ENCODE results near the gene NR3C2. TPM values are rescaled to one million over a fixed set of nuclear protein-coding genes. Genes with fewer than 3 reads are reported as not detected.

The NR3C2 gene
- total RNA-seq, 1 donor from 2014 or later = 0.54 TPM

DNA sequence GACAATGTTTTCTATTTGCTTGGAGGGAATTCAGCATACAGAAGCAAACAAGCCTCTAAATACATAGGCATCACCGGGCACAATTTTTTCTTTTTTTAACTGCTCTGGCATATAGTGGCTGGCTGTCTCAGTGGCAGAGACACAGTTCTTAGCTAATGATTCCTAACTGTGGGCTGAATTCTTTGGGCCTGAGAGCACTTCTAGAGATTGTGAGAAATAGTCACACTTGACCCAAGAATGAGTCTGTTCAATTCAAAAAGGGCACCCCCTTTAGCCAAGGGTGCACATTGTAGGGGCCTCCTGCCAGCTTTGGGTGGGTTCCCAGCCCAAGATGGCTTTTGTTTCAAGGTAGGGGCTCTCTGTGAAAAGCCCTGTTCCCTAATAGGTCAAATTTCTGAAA, 364.6 kb downstream of the NR3C2 start:
- Mint-ChIP-seq H3K4me1 (ENCODE audit: unreplicated experiment) (no peaks in the 10 kb centered on the region), H3K9me3 (ENCODE audit: unreplicated experiment) (peaks cover 6% of the 10 kb centered on the region), H3K36me3 (ENCODE audit: low read depth, unreplicated experiment) (peaks cover 27% of the 10 kb centered on the region), H3K27ac (ENCODE audit: unreplicated experiment) (no peak overlapping the region), H3K27me3 (ENCODE audit: unreplicated experiment) (peaks cover 9% of the 10 kb centered on the region), H3K4me3 (ENCODE audit: unreplicated experiment) (no peak overlapping the region)
- TF ChIP-seq, protein P1, sequence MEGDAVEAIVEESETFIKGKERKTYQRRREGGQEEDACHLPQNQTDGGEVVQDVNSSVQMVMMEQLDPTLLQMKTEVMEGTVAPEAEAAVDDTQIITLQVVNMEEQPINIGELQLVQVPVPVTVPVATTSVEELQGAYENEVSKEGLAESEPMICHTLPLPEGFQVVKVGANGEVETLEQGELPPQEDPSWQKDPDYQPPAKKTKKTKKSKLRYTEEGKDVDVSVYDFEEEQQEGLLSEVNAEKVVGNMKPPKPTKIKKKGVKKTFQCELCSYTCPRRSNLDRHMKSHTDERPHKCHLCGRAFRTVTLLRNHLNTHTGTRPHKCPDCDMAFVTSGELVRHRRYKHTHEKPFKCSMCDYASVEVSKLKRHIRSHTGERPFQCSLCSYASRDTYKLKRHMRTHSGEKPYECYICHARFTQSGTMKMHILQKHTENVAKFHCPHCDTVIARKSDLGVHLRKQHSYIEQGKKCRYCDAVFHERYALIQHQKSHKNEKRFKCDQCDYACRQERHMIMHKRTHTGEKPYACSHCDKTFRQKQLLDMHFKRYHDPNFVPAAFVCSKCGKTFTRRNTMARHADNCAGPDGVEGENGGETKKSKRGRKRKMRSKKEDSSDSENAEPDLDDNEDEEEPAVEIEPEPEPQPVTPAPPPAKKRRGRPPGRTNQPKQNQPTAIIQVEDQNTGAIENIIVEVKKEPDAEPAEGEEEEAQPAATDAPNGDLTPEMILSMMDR (IDR thresholded peaks at IDR 0.05; ENCODE audit: unreplicated experiment) = no peak
- DNase-seq (ENCODE audit: low spot score) = no peak

DNA sequence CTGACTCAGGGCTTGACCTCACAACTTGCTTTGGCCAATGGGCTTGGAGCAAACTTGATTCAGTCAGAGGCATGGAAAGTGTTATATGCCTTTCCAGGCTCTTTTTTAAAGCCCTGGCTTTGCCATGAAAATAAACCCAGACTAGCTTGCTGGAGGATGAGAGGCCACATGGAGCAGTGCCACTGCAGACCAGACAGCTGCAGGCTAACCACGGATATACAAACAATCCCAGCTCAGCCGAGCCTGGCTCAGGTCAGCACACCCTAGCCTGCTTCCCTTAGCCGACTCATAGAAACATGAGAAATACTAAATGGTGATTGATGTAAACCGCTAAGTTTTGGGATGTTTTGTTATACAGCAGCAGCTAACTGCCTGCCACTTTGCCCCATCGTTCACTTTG, 365.2 kb downstream of the NR3C2 start:
- Mint-ChIP-seq H3K27me3 (ENCODE audit: unreplicated experiment) (peaks cover 9% of the 10 kb centered on the region), H3K9me3 (ENCODE audit: unreplicated experiment) (peaks cover 6% of the 10 kb centered on the region), H3K27ac (ENCODE audit: unreplicated experiment) (no peak overlapping the region), H3K4me1 (ENCODE audit: unreplicated experiment) (no peaks in the 10 kb centered on the region), H3K4me3 (ENCODE audit: unreplicated experiment) (no peak overlapping the region), H3K36me3 (ENCODE audit: low read depth, unreplicated experiment) (peaks cover 27% of the 10 kb centered on the region)
- TF ChIP-seq, protein P1 (IDR thresholded peaks at IDR 0.05; ENCODE audit: unreplicated experiment) = no peak
- DNase-seq (ENCODE audit: low spot score) = no peak

DNA sequence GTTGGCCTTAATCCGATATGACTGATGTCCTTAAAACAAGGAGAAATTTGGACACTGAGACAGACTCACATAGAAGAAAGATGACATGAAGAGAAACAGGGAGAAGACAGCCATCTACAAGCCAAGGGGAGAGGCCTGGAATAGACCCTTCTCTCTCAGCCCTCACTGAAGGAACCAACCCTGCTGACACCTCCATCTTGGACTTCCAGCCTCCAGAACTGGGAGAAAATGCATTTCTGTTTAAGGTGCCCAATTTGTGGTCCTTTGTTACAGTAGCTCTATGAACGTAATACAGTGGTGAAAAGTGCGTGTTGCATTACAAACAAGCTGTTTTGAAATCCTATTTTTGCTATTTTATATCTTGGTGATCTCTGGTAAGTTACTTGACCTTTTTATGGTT, 366.8 kb downstream of the NR3C2 start:
- Mint-ChIP-seq H3K27me3 (ENCODE audit: unreplicated experiment) (peaks cover 9% of the 10 kb centered on the region), H3K9me3 (ENCODE audit: unreplicated experiment) (peaks cover 6% of the 10 kb centered on the region), H3K36me3 (ENCODE audit: low read depth, unreplicated experiment) (peaks cover 27% of the 10 kb centered on the region), H3K4me1 (ENCODE audit: unreplicated experiment) (no peaks in the 10 kb centered on the region), H3K4me3 (ENCODE audit: unreplicated experiment) (no peak overlapping the region), H3K27ac (ENCODE audit: unreplicated experiment) (no peak overlapping the region)
- DNase-seq (ENCODE audit: low spot score) = no peak
- TF ChIP-seq, protein P1 (IDR thresholded peaks at IDR 0.05; ENCODE audit: unreplicated experiment) = no peak

DNA sequence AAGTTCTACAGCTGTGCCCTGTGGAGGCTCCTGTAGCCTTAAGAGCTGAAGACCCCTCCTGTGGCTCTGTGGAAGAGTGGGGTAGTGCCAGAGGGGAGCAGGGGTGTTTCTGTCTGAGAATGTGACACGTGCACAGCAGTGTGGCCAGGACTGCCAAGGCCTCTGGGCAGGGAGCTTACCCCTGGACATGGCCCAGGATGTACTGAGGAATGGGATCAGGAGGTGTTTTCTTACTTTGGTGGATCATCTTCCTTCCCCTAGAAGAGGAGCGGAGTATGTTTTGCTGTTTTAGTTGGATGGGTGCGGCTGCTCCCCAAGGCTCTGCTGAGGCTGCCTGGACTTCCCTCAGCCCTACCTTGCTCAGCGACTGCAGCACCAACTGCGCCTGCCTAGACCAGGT, 367.8 kb downstream of the NR3C2 start:
- peaks cover 6% of the 10 kb centered on the region for H3K9me3 Mint-ChIP-seq (ENCODE audit: unreplicated experiment)
- H3K4me3 Mint-ChIP-seq (ENCODE audit: unreplicated experiment) = no peak overlapping the region
- no peaks in the 10 kb centered on the region for H3K4me1 Mint-ChIP-seq (ENCODE audit: unreplicated experiment)
- DNase-seq (ENCODE audit: low spot score) = no peak
- H3K27me3 Mint-ChIP-seq (ENCODE audit: unreplicated experiment) = peaks cover 9% of the 10 kb centered on the region
- no peak overlapping the region for H3K27ac Mint-ChIP-seq (ENCODE audit: unreplicated experiment)
- H3K36me3 Mint-ChIP-seq (ENCODE audit: low read depth, unreplicated experiment) = peaks cover 27% of the 10 kb centered on the region
- TF ChIP-seq, protein P1 (IDR thresholded peaks at IDR 0.05; ENCODE audit: unreplicated experiment) = no peak

DNA sequence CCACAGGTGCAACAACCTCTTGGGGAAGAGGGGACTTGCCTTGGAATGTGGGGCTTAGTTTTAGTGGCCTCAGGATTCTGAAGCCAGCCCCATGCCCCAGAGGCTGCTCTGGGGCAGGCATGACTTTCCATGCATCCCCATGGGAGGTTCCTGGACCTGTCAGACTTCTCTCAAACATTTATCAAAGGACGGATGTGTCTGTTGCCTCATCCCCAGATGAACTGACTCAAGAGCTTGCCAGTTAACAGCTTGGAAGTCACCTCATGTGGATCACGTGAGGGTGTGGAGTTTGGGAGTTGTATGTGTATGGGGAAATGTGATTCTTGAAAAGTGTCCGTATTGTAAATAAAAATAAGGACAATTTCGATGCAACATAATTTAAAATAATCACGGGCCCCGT, 368.9 kb downstream of the NR3C2 start:
- Mint-ChIP-seq H3K27ac (ENCODE audit: unreplicated experiment) (no peak overlapping the region), H3K4me3 (ENCODE audit: unreplicated experiment) (no peak overlapping the region), H3K4me1 (ENCODE audit: unreplicated experiment) (no peaks in the 10 kb centered on the region), H3K27me3 (ENCODE audit: unreplicated experiment) (peaks cover 9% of the 10 kb centered on the region), H3K9me3 (ENCODE audit: unreplicated experiment) (peaks cover 6% of the 10 kb centered on the region), H3K36me3 (ENCODE audit: low read depth, unreplicated experiment) (peaks cover 27% of the 10 kb centered on the region)
- no peak for DNase-seq (ENCODE audit: low spot score)
- TF ChIP-seq, protein P1 (IDR thresholded peaks at IDR 0.05; ENCODE audit: unreplicated experiment) = no peak
